GM18951 (cell line): ENCODE data around the gene GPR39.

Experiments
- POLR2A ChIP-seq: IDR thresholded peaks from 4 replicates; pipeline ENCODE4 v1.6.1; 2011; ENCODE audit warnings: mild to moderate bottlenecking; ENCODE audit not compliant: insufficient read length, insufficient read depth; ENCODE audit errors: extremely low read depth
- in situ Hi-C: fragments of 300-500 bp; cut with MboI; formaldehyde crosslinking; loops from one replicate; pipeline ENCODE4 v1.12.0; 2022; ENCODE audit warnings: low sequenced_read_pairs, mixed read lengths, inconsistent platforms; ENCODE audit not compliant: unreplicated experiment

Gene GPR39

DNA sequence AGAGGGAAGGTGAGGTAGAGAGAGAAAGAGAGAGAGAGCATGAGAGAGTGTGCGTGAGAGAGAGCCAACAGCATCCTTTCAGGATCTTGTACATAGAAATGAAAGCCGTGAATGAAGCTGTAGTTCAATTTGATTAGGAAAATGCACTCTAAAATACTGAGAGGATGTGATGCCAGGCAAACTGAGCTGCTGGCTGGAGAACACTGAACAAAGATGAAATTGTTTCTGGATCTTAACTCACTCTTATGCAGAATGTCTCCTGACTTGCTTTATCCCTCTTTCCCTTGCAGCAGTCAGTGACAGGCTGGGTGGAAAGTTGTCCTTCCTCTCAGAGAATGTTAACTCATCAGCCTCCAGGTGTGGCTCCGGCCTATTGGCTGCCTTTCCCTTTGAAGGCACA is 242.7 kb downstream of the GPR39 start:
- in situ Hi-C loops: no loop called here
- no peak for TF ChIP-seq POLR2A

DNA sequence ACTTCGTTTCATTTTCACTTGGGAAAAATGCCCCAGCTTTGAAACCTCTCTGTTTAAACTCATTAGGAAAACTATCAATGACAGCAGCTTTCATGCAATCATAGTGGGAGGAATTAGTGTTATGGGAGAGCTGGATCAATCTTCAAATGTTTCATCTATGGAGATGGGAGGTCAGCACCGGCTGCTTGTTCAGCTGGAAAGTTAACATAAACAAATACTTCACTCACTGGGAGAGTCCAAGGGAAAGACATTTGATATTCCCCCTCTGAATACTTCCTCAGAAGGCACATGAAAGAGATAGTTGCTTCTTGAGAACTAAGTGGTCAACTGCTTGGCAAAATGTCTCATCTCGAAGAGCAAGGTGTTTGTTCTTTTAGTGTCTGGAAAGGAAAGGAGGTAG is 246.1 kb downstream of the GPR39 start:
- in situ Hi-C loops: loop anchor here (10.0 kb wide), 1 partner anchor 502 kb away; no protein-coding TSS in a partner anchor
- no peak for TF ChIP-seq POLR2A

DNA sequence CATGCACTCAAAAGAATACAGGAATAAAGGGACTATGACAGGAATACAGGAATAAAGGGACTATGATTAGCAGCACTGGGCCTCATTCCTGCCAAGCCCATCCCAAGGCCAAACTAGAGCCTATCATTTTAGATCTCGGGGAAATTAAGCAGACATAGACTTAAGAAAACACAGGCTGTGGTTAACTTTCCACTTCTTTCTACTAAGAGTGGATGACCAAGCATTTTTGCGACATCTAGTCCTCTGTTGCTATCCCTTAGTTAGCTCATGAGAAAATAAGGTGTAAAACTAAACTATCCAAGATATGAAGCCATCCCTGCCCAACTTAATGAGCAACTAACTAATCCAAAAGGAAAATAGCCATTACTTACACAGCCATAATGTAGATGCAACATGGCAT is 247.5 kb downstream of the GPR39 start:
- in situ Hi-C loops: loop anchor here (10.0 kb wide), 1 partner anchor 501 kb away; no protein-coding TSS in a partner anchor
- TF ChIP-seq POLR2A: no peak

DNA sequence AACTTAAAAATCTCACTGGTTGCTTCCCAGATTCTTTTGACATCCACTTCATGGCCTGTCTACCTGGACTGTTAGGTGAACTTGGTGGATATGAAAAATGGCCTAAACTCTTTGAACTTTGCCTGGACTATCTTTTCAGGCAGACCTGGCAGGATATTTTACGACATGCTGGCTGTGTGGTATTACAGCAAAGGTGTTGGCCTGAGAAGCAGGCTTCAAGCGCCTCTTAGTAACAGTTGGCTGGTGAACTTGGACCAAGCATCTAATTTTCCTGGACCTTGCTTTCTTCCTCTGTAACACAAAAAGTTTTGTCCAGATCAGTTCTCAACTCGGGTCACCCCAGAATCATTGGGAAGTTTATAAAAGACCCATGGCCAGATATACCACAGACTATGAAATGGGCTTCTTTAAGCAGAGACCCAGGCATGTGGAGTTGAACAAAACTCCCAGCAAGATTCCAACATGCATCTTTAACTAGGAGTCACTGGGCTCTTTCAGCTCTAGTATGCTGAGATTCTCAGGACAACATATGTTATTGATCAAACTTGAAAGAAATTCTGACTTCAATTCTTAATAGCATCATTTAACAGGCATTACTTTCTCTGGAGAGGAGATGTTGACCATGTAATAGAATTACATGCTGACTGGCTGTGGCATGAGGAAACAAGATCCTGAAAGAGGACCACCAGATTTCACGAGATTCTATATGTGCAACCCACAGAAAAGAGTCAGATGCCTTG is 249.0 kb downstream of the GPR39 start:
- TF ChIP-seq POLR2A: no peak
- in situ Hi-C loops: loop anchor here (10.0 kb wide), 1 partner anchor 499 kb away; no protein-coding TSS in a partner anchor

DNA sequence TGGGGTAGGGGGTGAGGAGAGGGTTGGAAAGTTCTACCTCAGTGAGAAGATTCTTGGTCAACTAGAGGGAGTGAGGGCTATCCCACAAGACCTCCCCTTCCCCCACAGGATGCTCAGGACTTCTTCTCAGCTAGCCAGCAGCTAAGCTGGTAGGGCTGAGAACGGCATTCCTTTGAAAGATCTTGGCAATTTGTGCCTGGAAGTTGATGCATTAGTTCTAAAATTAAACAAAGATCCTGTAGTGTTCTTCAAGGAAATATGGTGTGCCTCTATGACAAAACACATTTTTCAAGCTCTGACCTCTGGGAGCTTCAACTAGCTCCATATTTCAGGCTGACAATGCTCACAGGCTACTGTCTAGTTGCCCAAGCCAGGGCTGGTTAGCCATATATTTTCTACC is 251.1 kb downstream of the GPR39 start:
- TF ChIP-seq POLR2A: no peak
- in situ Hi-C loops: loop anchor here (10.0 kb wide), 1 partner anchor 497 kb away; no protein-coding TSS in a partner anchor

DNA sequence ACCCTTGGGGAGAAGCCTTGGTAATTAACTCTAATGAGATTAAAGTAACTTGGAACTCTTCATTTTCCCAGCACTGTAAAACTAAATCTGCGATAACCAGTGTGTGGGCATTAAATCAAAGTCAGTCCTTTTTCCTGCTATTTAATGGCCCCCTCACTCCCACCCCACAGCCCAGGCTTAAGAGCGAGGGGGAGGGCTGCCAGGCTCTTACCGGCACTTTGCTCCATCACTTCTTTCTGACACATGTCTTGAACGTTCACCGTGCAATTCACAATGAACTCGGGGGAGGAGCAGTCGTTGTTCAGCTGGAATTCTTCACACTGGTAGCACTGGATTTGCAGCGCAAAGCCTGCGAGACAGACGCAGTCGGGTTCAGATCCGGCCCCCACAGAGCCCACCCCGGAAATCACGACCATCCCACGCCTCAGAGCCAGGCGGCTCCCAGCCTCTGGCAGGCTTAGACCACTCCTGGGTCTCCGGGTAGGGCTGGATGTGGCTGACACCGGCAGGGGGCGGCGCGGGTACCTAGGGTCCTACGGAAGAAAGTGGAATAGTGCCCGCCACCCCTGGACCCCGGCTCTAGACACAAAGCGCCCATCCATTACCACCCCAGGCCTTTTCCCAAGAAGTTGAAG is 251.7 kb downstream of the GPR39 start:
- TF ChIP-seq POLR2A: no peak
- in situ Hi-C loops: loop anchor here (10.0 kb wide), 1 partner anchor 496 kb away; no protein-coding TSS in a partner anchor

DNA sequence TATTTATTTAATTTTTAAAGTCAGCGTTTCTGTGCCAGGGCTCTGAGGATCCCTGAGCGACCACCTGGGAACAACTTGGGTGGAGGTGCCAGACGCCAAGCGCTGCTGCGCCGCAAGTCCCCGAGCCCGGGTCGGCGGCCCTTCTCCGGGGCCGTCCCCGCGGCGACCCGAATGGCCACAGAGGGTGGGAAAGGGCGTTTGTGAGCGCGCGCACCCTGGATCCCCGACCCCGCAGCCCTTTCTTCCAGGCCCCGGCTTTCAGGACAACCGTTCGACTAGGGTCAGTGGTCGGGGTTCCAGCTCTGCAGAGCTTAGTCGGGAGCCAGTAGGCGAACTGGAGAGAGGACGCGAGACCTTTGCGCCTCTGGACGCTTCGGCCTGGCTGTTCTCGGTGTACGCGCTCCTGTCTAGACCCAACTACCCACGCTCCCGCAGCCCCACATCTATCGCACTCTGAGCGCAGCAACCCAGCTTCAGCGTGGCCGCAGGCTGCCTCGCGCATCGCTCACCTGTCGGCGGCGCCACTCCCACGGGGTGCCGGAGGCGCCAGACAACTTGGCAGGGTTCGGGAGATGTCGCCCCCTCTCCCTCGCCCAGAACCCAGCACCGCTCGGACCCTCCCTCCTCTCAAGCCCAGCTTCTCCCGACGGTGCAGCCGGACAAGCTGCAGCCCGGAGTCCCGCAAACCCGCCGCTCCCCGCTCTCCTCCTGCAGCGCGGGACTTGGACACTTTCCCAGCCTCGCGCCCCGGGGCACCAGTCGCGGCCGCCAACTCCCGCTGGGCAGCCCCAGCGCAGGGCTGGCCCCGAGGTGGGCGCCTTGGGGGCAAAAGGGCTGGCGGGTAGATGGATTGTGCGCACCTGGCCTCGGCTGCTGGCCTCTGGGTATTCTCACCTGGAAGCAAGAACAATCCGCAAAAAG is 252.6 kb downstream of the GPR39 start:
- no peak for TF ChIP-seq POLR2A
- in situ Hi-C loops: loop anchor here (10.0 kb wide), 1 partner anchor 496 kb away; no protein-coding TSS in a partner anchor

DNA sequence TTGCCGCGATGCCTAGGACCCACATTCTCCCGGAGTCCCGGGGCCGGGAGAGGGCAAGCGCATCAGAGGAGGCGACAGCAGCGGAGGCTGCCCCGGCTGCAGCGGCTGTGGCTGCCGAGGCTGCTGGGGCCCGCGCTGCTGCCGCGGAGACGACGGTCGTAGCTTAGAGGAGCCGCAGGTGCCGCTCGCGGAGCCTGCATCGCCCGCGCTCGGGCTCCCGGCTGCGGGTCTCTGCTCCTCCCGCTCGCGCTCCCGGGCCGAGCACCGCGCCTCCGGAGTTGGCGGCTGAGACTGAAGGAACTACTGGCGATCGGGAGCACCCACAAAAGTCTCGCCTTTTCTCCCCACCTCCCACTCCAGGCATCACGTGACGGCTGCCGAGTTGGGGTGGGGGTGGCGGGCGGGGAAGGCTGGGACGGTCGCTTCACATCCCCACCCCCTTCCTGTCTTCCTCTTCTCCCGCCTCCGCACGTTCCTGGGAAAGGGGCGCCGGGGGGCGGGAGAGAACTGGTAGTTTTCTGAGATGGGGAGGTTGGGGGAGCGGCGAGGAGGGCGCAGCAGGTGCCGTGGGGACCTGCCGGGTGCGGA is 253.4 kb downstream of the GPR39 start, which contains the start of gene LYPD1:
TSS of gene LYPD1 (minus strand) at position 298 of the 588 bp plus-strand sequence. CDS start at position 25, 273 bp downstream.
- in situ Hi-C loops: loop anchor here (10.0 kb wide), 1 partner anchor 495 kb away; no protein-coding TSS in a partner anchor
- no peak for TF ChIP-seq POLR2A

DNA sequence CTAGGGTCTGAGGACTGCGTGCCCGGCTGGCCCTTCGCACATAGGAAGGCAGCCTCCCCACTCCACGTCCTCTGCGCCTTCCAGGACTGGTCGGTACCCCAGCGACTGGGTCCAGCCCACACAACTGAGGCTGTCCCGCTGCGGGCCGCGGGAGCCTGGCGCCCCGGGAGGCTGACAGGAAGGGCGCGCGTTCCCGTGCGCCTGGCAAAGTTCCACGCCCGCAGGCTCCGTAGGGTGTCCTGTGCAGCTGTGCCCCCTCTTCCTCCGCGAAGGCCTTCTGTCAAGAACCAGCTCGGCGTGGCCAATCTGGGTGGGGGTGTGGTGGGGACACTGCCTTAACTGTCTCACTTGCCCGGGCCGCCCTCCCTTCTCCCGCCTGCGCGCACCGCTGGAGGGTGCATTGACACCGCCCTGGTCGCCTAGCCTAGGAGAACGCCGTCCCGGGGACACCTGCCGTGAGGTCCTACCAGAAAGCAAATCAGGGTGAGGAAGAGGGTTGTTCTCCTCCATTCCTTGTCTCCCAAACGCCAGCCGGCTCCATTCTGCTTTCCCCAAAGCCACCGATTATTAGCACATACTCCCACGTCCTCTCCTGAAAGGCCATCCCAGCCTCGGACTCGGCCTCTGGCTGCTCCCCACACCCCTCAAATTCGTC is 254.0 kb downstream of the GPR39 start:
- TF ChIP-seq POLR2A: no peak
- in situ Hi-C loops: no loop called here

DNA sequence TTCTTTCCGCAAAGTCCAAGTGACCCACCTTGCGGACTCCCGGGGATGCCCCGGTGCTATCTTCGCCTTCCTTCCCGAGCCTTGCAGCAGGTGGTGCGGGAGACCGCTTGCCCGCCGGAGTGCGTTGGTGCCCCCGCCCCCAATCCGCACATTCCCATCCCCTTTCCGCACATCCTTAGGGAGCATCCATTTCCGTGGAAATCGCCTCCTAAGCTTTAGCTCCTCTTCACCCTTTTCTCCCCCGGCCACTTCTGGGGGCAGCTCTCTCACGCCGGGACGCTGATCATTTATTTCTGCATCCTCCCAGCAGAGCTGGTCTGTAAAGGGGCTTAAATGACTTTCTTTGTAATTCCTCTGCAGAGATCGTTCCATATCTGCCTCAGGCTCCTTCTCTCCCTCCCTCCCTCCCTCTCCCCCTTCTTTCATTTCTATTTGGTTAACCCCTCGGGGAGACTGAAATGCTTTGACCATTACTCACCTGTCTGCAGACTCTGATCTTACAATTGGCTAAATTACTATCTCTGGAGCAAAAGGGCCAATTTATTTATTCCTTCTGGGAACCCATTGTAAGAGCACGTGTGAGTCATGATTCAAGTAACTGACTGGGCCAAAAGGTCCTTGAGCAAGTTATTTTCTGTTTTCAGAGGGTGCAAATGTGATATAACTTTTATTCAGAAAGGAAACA is 254.7 kb downstream of the GPR39 start:
- in situ Hi-C loops: no loop called here
- TF ChIP-seq POLR2A: no peak

DNA sequence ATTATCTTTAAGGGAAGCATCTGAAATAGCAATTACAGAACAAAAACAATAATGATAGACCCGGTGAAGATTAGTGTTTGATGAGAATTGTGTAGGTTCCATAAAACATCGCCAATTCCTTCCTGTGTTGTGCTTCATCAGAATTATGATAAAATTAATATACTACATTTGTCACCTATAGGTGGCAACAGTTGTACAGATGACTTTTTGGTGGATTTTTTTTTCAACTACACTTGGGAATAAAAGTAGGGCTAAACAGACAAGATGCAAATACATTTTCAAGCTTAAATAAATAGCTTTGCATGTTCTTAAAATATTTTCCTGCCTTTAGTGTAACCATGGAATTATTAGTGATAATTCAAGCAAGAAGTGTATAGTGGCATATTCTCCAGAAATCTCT is 260.4 kb downstream of the GPR39 start:
- in situ Hi-C loops: no loop called here
- no peak for TF ChIP-seq POLR2A

DNA sequence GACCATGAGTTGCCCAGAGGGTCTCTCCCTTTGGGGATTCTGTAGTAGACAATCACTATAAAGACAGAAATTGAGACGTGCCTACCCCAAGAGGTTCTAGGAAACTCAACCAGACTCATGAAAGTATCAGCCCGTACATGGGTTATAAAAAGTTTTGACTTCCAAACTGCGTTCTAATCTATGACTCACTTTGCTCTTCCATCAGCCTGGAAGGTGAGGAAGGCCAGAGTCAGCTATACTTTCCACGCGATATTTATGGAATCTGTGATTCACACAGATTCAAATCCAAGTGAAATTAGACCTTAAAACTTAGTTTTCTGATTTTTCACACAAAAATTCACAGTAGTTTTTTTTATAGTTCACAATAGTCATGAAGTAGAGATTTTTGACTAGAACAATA is 261.1 kb downstream of the GPR39 start:
- no peak for TF ChIP-seq POLR2A
- in situ Hi-C loops: no loop called here

DNA sequence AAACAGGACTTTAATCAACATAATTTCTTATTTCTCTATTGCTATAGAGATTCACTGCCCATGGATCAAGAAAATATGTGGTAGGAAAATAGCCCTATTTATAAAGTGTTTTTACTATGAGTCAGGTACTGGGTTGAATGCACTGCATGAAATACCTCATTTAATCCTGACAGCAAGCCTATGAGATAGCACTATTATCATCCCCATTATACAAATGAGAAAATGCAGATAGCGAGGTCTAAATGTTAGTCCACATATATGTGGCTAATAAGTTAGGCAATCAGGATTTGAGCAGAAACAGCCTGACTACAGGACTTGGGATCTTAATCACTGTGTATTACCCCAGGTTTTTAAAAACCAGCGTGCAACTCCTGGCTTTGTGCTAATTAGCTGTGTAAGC is 261.9 kb downstream of the GPR39 start:
- TF ChIP-seq POLR2A: no peak
- in situ Hi-C loops: no loop called here
